ENCODE results near the gene DDX39B.

DNA sequence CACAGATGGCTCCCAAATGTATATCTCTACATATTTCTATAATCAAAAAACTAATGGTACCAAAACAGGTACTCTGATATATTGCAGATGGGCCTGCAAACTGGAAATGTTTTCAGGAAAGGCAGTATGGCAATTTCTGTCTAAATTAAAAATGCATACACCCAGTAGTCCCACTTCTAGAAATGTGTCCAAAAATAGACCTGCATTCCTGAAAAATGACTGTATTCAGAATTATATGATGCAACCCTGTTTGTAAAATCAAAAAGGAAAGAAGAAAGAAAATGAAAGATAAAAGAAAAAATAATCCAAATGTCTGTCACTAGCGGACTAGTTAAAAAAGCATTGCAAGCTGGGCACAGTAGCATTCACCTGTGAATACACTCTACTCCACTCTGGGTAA, 56.7 kb downstream of the DDX39B start:
- TF ChIP-seq, protein P1, sequence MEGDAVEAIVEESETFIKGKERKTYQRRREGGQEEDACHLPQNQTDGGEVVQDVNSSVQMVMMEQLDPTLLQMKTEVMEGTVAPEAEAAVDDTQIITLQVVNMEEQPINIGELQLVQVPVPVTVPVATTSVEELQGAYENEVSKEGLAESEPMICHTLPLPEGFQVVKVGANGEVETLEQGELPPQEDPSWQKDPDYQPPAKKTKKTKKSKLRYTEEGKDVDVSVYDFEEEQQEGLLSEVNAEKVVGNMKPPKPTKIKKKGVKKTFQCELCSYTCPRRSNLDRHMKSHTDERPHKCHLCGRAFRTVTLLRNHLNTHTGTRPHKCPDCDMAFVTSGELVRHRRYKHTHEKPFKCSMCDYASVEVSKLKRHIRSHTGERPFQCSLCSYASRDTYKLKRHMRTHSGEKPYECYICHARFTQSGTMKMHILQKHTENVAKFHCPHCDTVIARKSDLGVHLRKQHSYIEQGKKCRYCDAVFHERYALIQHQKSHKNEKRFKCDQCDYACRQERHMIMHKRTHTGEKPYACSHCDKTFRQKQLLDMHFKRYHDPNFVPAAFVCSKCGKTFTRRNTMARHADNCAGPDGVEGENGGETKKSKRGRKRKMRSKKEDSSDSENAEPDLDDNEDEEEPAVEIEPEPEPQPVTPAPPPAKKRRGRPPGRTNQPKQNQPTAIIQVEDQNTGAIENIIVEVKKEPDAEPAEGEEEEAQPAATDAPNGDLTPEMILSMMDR (IDR thresholded peaks at IDR 0.05; ENCODE audit: low read depth, low read length) = no peak
- no peak for TF ChIP-seq POLR2A (IDR thresholded peaks at IDR 0.05; ENCODE audit: extremely low read depth, insufficient read length)

Data from NB4 (cell line).